Measurements from ENCODE around the gene LCN15. TPM values are rescaled to one million over a fixed set of nuclear protein-coding genes. Genes with fewer than 3 reads are reported as not detected.

Gene LCN15
- total and polyA plus RNA-seq, 9 donors, result not detected

GRCh38 chr9:136710543-136710942 lies 53.8 kb downstream of the LCN15 start:
- no peaks in the 10 kb centered on the region for H3K27me3 ChIP-seq
- DNase-seq, result no peak
- H3K4me3 ChIP-seq, result no peak overlapping the region
- 80 to 84% (median 82%) methylated on average over 7 of the region's 7 CpGs for WGBS, 3 donors
- TF ChIP-seq POLR2A (IDR thresholded peaks at IDR 0.05) (no peak), EP300 (IDR thresholded peaks at IDR 0.05) (no peak)
- TF ChIP-seq, protein P1, sequence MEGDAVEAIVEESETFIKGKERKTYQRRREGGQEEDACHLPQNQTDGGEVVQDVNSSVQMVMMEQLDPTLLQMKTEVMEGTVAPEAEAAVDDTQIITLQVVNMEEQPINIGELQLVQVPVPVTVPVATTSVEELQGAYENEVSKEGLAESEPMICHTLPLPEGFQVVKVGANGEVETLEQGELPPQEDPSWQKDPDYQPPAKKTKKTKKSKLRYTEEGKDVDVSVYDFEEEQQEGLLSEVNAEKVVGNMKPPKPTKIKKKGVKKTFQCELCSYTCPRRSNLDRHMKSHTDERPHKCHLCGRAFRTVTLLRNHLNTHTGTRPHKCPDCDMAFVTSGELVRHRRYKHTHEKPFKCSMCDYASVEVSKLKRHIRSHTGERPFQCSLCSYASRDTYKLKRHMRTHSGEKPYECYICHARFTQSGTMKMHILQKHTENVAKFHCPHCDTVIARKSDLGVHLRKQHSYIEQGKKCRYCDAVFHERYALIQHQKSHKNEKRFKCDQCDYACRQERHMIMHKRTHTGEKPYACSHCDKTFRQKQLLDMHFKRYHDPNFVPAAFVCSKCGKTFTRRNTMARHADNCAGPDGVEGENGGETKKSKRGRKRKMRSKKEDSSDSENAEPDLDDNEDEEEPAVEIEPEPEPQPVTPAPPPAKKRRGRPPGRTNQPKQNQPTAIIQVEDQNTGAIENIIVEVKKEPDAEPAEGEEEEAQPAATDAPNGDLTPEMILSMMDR (IDR thresholded peaks at IDR 0.05), result no peak
- H3K36me3 ChIP-seq, result no peaks in the 10 kb centered on the region
- peaks cover 6% of the 10 kb centered on the region for H3K4me1 ChIP-seq (ENCODE audit: insufficient read depth)
- H3K27ac ChIP-seq, result no peak overlapping the region
- intact Hi-C loops (cut with DNase I), result no loop called here
- no peaks in the 10 kb centered on the region for H3K9me3 ChIP-seq

Small RNA genes lying within 50 kb of the gene (microRNA-seq; reads per million reads assigned to microRNA genes)
- gene MIR6722, result 0 reads per million in 3 donors

Small RNA genes lying within 50 kb of the gene (small RNA-seq; reads per million reads assigned to genes)
- gene AL355987.2 (not detected), gene ATP6V1G1P3 (not detected), gene MIR6722 (not detected)

Other genes with a start within 250 kb of the LCN15 start
- 10 to 100 TPM in 6 of 7 donors, 1 to 10 TPM in 1; 7.3 to 30.9 (median 17.4) TPM for gene NOTCH1, start 218.5 kb downstream of the LCN15 start, total RNA-seq
- gene NOTCH1, start 218.5 kb downstream of the LCN15 start, polyA plus RNA-seq, result 1 to 10 TPM; 2.5 to 7.8 TPM
- gene EGFL7, start 101.6 kb downstream of the LCN15 start, total RNA-seq, result 100 to 1,000 TPM in 1 of 7 donors, 10 to 100 TPM in 6; 27.1 to 113 (median 43.4) TPM
- 100 to 1,000 TPM in 1 of 2 donors, under 1 TPM in 1; 0.18 to 105 TPM for gene EGFL7, start 101.6 kb downstream of the LCN15 start, polyA plus RNA-seq
- gene AGPAT2, start 77.1 kb downstream of the LCN15 start, total RNA-seq, result 10 to 100 TPM; 14.4 to 40.9 (median 24.8) TPM
- gene AGPAT2, start 77.1 kb downstream of the LCN15 start, polyA plus RNA-seq, result 10 to 100 TPM in 1 of 2 donors, 1 to 10 TPM in 1; 6.1 to 23.9 TPM
- gene DIPK1B, start 51.9 kb downstream of the LCN15 start, total RNA-seq, result 10 to 100 TPM in 5 of 7 donors, 1 to 10 TPM in 2; 5.2 to 23.4 (median 13.1) TPM
- 10 to 100 TPM in 1 of 2 donors, 1 to 10 TPM in 1; 2.9 to 15.0 TPM for gene DIPK1B, start 51.9 kb downstream of the LCN15 start, polyA plus RNA-seq
- gene LCN10, start 21.6 kb downstream of the LCN15 start, total RNA-seq, result 10 to 100 TPM in 2 of 7 donors, 1 to 10 TPM in 5; 1.4 to 45.4 (median 4.5) TPM
- gene LCN10, start 21.6 kb downstream of the LCN15 start, polyA plus RNA-seq, result 10 to 100 TPM in 1 of 2 donors, 1 to 10 TPM in 1; 2.4 to 15.2 TPM
- 10 to 100 TPM in 3 of 7 donors, 1 to 10 TPM in 4; 1.8 to 59.3 (median 8.3) TPM for gene LCN6, start 16.0 kb downstream of the LCN15 start, total RNA-seq
- gene LCN6, start 16.0 kb downstream of the LCN15 start, polyA plus RNA-seq, result 10 to 100 TPM in 1 of 2 donors, 1 to 10 TPM in 1; 1.6 to 33.4 TPM
- gene LCN8, start 6.3 kb downstream of the LCN15 start, total RNA-seq, result 1 to 10 TPM in 1 of 7 donors, under 1 TPM in 1, not detected in 5; 0.23 to 3.0 TPM
- gene LCN8, start 6.3 kb downstream of the LCN15 start, polyA plus RNA-seq, result under 1 TPM in 1 of 2 donors, not detected in 1; 0.36 TPM
- 100 to 1,000 TPM in 1 of 7 donors, 10 to 100 TPM in 6; 43.1 to 115 (median 64.8) TPM for gene TMEM141, start 26.8 kb upstream of the LCN15 start, total RNA-seq
- 10 to 100 TPM; 23.4 to 64.9 TPM for gene TMEM141, start 26.8 kb upstream of the LCN15 start, polyA plus RNA-seq
- gene CCDC183, start 31.8 kb upstream of the LCN15 start, total RNA-seq, result 10 to 100 TPM in 1 of 7 donors, 1 to 10 TPM in 6; 1.2 to 11.8 (median 6.6) TPM
- gene CCDC183, start 31.8 kb upstream of the LCN15 start, polyA plus RNA-seq, result 1 to 10 TPM in 1 of 2 donors, under 1 TPM in 1; 0.47 to 3.1 TPM
- 10 to 100 TPM; 25.2 to 65.4 (median 56.2) TPM for gene RABL6, start 43.4 kb upstream of the LCN15 start, total RNA-seq
- gene RABL6, start 43.4 kb upstream of the LCN15 start, polyA plus RNA-seq, result 10 to 100 TPM; 22.6 to 37.5 TPM
- gene AJM1, start 78.0 kb upstream of the LCN15 start, total RNA-seq, result 1 to 10 TPM in 5 of 7 donors, under 1 TPM in 2; 0.48 to 2.4 (median 1.4) TPM
- under 1 TPM in 1 of 2 donors, not detected in 1; 0.93 TPM for gene AJM1, start 78.0 kb upstream of the LCN15 start, polyA plus RNA-seq
- 100 to 1,000 TPM in 2 of 7 donors, 10 to 100 TPM in 5; 39.2 to 132 (median 86.9) TPM for gene PHPT1, start 84.9 kb upstream of the LCN15 start, total RNA-seq
- 10 to 100 TPM; 18.1 to 57.6 TPM for gene PHPT1, start 84.9 kb upstream of the LCN15 start, polyA plus RNA-seq
- gene MAMDC4, start 87.8 kb upstream of the LCN15 start, total RNA-seq, result 10 to 100 TPM in 1 of 7 donors, 1 to 10 TPM in 6; 2.1 to 31.4 (median 2.5) TPM
- gene MAMDC4, start 87.8 kb upstream of the LCN15 start, polyA plus RNA-seq, result 1 to 10 TPM in 1 of 2 donors, under 1 TPM in 1; 0.15 to 2.6 TPM
- 100 to 1,000 TPM; 306 to 391 (median 336) TPM for gene EDF1, start 101.8 kb upstream of the LCN15 start, total RNA-seq
- 100 to 1,000 TPM; 154 to 444 TPM for gene EDF1, start 101.8 kb upstream of the LCN15 start, polyA plus RNA-seq
- gene TRAF2, start 122.0 kb upstream of the LCN15 start, total RNA-seq, result 10 to 100 TPM in 4 of 7 donors, 1 to 10 TPM in 3; 5.6 to 11.9 (median 10.3) TPM
- gene TRAF2, start 122.0 kb upstream of the LCN15 start, polyA plus RNA-seq, result 1 to 10 TPM in 1 of 2 donors, under 1 TPM in 1; 0.83 to 7.6 TPM
- gene FBXW5, start 180.2 kb upstream of the LCN15 start, total RNA-seq, result 10 to 100 TPM; 49.4 to 75.5 (median 60.5) TPM
- 10 to 100 TPM in 1 of 2 donors, 1 to 10 TPM in 1; 2.2 to 64.1 TPM for gene FBXW5, start 180.2 kb upstream of the LCN15 start, polyA plus RNA-seq
- gene C8G, start 180.7 kb upstream of the LCN15 start, total RNA-seq, result under 1 TPM in 1 of 7 donors, not detected in 6; 1.00 TPM
- gene C8G, start 180.7 kb upstream of the LCN15 start, polyA plus RNA-seq, result under 1 TPM in 1 of 2 donors, not detected in 1; 0.38 TPM
- 10 to 100 TPM in 5 of 7 donors, 1 to 10 TPM in 2; 1.3 to 40.9 (median 19.2) TPM for gene LCN12, start 187.8 kb upstream of the LCN15 start, total RNA-seq
- gene LCN12, start 187.8 kb upstream of the LCN15 start, polyA plus RNA-seq, result 1 to 10 TPM; 1.1 to 6.1 TPM
- gene PTGDS, start 213.0 kb upstream of the LCN15 start, total RNA-seq, result 100 to 1,000 TPM in 2 of 7 donors, 10 to 100 TPM in 4, 1 to 10 TPM in 1; 5.8 to 191 (median 59.8) TPM
- 10 to 100 TPM; 13.6 to 43.1 TPM for gene PTGDS, start 213.0 kb upstream of the LCN15 start, polyA plus RNA-seq
- gene LCNL1, start 218.5 kb upstream of the LCN15 start, total RNA-seq, result 1 to 10 TPM in 2 of 7 donors, under 1 TPM in 4, not detected in 1; 0.25 to 1.6 (median 0.61) TPM
- under 1 TPM; 0.17 to 0.19 TPM for gene LCNL1, start 218.5 kb upstream of the LCN15 start, polyA plus RNA-seq
- gene PAXX, start 227.9 kb upstream of the LCN15 start, total RNA-seq, result 10 to 100 TPM; 23.6 to 48.9 (median 37.5) TPM
- gene PAXX, start 227.9 kb upstream of the LCN15 start, polyA plus RNA-seq, result 10 to 100 TPM in 1 of 2 donors, 1 to 10 TPM in 1; 1.1 to 47.8 TPM
- 1 to 10 TPM in 3 of 7 donors, under 1 TPM in 2, not detected in 2; 0.57 to 6.5 (median 1.5) TPM for gene CLIC3, start 232.1 kb upstream of the LCN15 start, total RNA-seq
- 1 to 10 TPM in 1 of 2 donors, not detected in 1; 1.1 TPM for gene CLIC3, start 232.1 kb upstream of the LCN15 start, polyA plus RNA-seq

Measured in ovary (tissue), 9 donors.